A549 treated with dexamethasone at 1 μM for 4 hours (cell line): ENCODE measurements around the gene THEMIS2. TPM values are rescaled to one million over a fixed set of nuclear protein-coding genes. Genes with fewer than 3 reads are reported as not detected.

Experiments used
- total RNA-seq: library from RNA; stranded (reverse); fragments of 200-300 nt; extraction: Qiagen RNA extraction; gene quantifications from 5 replicates; pipeline ENCODE4 v1.2.3, GENCODE V29; 2022

THEMIS2 gene
- total RNA-seq = 0.49 to 0.98 TPM (median 0.72 TPM) in 5 replicates

DNA sequence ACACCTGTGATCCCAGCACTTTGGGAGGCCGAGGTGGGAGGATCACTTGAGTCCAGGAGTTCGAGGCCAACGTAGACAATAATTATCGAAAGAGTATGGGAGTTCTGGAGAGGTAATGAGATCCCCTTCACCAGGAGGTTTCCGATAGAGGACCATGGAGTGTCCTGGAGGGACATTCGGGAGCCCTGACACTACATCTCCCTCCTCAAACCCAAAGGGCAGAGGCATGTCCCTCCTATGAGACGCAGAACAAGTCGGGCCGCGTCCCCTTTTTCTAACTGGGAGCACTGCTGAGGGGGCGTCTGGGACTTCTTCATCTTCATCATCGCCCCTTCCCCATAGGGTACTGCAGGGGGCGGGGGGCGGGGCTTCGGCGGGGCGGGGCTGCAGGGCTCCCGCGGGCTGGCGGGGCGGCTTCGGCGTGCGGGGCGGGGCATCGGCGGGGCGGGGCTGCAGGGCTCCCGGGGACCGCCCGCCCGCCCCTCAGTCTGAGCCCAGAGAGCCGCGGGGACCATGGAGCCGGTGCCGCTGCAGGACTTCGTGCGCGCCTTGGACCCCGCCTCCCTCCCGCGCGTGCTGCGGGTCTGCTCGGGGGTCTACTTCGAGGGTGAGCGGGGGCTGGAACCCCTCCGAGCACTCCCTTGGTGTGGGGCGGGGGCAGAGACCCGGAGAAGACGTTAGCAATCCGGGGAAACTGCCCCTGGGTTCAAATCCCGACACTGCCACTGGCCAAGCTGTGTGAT, at the start of gene THEMIS2:
Gene THEMIS2 (plus strand): TSS at position 486 of the 743 bp plus-strand sequence. CDS start 28 bp downstream, at position 514.

DNA sequence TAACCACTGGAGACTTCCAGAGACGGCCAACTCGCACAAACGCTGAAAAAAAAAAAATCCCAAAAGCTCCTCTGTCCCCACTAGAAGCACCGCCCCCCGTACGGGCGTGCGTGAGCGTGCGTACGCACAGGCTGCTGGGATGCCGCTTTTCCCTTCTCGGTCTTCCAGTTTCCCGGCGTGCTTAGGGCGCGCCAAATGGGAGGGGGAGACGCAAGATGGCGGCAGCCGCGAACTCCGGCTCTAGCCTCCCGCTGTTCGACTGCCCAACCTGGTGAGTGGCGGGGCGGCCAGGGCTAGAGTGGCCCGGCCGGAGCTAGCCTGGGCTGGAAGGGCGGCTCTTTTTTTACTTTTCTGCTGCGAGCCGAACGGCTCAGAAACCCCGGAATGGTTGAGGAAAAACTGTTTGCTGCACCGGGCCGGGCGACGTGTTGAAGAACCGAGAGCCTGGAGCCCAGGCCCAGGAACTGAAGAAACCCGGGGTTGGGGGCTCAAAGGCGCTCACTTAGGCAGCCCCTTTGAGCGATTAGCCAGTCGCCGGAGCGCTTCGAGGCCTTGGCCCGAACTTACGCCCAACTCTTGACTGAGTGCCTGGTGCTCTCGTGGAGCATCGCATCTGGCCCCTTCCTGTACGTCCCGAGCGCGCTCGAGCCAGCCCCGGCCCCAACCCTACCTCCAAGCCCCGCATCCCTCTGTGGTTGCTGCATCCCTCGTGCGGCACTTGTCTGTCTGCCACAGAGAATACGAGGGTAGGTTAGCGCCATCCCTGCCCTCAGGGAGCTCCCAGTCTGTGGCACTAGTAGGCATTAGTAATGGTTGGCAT, 41.5 kb upstream of the THEMIS2 start, which contains the start of gene PPP1R8:
Gene PPP1R8 (plus strand): TSS at position 162 of the 820 bp plus-strand sequence. CDS start 54 bp downstream, at position 216.

DNA sequence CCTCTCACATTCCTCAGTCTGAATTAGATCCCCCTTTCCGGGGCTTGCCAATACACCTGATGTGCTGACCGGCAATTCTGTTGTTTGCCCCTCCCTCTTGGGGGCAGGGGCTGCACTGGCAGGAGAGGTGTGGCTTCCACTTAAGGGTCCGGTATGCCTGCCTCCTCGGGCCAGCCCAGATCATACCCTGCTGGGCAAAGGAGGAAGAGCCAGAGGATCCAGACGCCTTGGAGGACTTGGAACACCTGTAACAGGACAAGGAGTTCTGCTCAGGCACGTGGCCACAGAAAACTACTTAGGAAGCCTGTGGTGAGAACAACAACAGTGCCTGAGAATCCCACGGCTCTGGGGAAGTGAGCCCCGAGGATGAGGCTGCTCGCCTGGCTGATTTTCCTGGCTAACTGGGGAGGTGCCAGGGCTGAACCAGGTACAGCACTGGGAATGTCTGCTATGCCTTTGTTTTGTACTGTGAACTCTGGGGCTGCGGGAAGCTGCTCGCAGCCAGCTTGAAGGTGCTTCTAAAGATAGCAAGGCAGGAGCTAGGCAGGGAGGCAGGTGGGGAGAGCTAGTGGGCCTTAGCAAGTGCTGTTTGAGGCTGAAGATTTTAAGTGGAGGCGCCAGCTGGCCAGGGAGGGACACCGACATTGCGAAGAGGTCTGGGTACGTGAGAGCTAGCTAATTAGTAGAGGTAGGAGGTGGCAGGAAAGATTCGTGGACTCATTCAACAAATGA, 62.6 kb downstream of the THEMIS2 start, which contains the start of gene SMPDL3B:
Gene SMPDL3B (plus strand): TSS at position 183 of the 732 bp plus-strand sequence. CDS start 184 bp downstream, at position 367.

Other genes with a start within 250 kb of the THEMIS2 start
- 0.06 to 0.18 TPM (median 0.09 TPM) in 4 of 5 replicates, not detected in the other for gene FGR, start 237.4 kb upstream of the THEMIS2 start, total RNA-seq
- gene IFI6, start 200.4 kb upstream of the THEMIS2 start, total RNA-seq = 9.1 to 12.1 TPM (median 10.5 TPM) in 5 replicates
- gene FAM76A, start 146.6 kb upstream of the THEMIS2 start, total RNA-seq = 5.2 to 6.7 TPM (median 6.5 TPM) in 5 replicates
- gene STX12, start 99.3 kb upstream of the THEMIS2 start, total RNA-seq = 7.8 to 11.8 TPM (median 9.6 TPM) in 5 replicates
- 34.6 to 42.4 TPM (median 40.5 TPM) in 5 replicates for gene PPP1R8, start 41.8 kb upstream of the THEMIS2 start, total RNA-seq
- 34.0 to 38.9 TPM (median 36.3 TPM) in 5 replicates for gene RPA2, start 42.0 kb downstream of the THEMIS2 start, total RNA-seq
- gene SMPDL3B, start 62.5 kb downstream of the THEMIS2 start, total RNA-seq = 1.4 to 1.9 TPM (median 1.5 TPM) in 5 replicates
- gene XKR8, start 87.4 kb downstream of the THEMIS2 start, total RNA-seq = 4.4 to 6.4 TPM (median 5.5 TPM) in 5 replicates
- 5.5 to 7.4 TPM (median 6.3 TPM) in 5 replicates for gene EYA3, start 216.1 kb downstream of the THEMIS2 start, total RNA-seq